Measurements from ENCODE around the gene DIRAS2. TPM values are rescaled to one million over a fixed set of nuclear protein-coding genes. Genes with fewer than 3 reads are reported as not detected.
"Not testable (repeated sequence)": the region's sequence is repeated elsewhere in the genome, so short reads cannot be mapped to it uniquely, and the experiment has no call there.

Gene DIRAS2, protein sequence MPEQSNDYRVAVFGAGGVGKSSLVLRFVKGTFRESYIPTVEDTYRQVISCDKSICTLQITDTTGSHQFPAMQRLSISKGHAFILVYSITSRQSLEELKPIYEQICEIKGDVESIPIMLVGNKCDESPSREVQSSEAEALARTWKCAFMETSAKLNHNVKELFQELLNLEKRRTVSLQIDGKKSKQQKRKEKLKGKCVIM
- polyA plus RNA-seq (ENCODE audit: insufficient read length in 4 of 4), result 1 to 10 TPM in 3 of 4 donors, under 1 TPM in 1; 0.76 to 7.0 (median 5.8) TPM

DNA sequence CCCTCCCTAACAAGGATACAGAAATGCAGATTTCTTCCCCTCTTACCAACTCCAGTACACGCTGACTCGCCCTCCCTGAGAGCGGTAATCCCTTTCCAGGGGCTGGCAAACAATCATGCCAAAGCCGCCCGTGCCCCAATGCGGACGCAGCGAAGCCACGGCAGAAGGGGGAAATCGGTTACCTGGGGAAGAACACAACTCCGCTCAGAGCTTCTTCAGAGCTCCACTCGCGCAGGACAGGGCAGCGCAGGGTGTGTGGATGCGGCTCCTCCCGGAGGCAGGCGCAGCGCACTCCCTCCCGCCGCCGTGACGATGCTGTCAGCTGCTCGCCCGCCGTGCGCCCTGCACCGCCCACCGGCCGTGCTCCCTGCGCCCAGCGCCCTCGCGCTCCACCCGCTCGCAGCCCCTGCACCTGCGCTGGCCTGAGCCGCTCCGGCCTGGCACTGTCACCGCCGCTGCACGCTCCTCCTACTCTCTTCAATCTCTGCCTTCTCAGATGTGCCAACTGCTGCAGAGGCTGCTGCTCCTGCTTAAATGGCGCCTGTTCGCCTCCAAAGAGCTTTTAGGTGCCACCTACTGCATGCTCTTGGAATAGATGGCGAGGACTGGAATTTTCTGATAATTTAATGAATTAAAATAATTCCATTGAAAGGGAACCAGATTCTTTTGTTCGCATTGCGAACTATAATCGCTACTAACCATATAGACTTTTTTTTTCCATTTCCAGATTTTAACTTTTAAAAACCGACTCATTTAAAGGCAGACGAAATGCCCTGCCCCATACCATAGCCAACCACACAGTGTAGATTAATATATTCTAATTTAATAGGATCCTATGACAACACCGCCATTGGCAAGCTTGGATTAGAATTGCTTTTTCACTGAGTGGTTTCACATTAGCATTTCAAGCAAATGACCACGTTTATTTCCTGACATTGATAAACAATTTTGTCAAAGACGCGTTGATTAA, at the start of gene DIRAS2:
Gene DIRAS2, minus strand, starts transcription at position 255 of the 970 bp plus-strand sequence. CDS start 28,997 bp downstream, outside the sequence.
- DNase-seq (ENCODE audit: low read depth in 4 of 4, low spot score in 3 of 4), result peak; percentile 43 to 60 (median 47)

GRCh38 chr9:90684736-90685135, 42.1 kb upstream of the DIRAS2 start:
- DNase-seq (ENCODE audit: low read depth in 4 of 4, low spot score in 3 of 4), result no peak

DNA sequence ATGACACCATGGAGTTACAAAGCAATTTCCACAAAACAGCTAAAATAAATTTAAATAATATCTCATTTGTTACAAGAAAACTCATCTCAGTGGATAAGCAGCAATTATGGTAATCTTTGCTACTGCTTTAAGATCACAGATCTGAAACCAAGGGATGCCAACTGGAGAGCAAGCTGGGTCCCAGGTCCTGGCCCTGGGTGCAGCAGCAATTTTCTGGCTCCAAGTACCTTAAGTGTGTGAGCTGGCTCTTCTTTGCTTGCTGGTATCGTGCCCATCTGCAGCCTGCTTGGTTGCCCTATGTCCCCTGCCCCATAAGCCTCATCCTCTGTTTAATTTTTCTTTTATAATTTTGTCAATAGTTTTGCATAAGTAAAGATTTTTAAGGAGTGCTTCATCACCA, 41.5 kb upstream of the DIRAS2 start:
- DNase-seq (ENCODE audit: low read depth in 4 of 4, low spot score in 3 of 4), result no peak

GRCh38 chr9:90680534-90680933, 37.9 kb upstream of the DIRAS2 start:
- no peak for DNase-seq (ENCODE audit: low read depth in 4 of 4, low spot score in 3 of 4)

DNA sequence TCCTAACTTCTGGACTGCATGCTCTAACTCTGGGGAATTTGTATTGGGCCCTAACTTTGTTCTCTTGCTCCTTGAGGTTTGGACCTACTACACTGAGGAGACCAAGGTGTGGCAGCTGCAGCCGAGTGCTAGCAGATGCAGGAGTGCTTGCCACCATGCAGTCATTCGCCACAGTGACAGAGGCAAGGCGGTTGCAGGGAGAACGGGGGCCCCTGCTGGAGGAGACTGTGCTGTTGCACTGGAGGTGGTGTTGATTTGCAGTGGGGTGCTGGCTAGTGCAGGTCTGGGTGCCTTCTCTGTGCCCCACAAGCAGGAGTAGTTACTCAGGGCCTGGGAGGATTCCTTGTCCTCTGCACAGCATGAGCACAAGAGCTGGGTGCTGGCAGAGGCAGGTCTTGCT, 22.4 kb upstream of the DIRAS2 start:
- no peak for DNase-seq (ENCODE audit: low read depth in 4 of 4, low spot score in 3 of 4)

DNA sequence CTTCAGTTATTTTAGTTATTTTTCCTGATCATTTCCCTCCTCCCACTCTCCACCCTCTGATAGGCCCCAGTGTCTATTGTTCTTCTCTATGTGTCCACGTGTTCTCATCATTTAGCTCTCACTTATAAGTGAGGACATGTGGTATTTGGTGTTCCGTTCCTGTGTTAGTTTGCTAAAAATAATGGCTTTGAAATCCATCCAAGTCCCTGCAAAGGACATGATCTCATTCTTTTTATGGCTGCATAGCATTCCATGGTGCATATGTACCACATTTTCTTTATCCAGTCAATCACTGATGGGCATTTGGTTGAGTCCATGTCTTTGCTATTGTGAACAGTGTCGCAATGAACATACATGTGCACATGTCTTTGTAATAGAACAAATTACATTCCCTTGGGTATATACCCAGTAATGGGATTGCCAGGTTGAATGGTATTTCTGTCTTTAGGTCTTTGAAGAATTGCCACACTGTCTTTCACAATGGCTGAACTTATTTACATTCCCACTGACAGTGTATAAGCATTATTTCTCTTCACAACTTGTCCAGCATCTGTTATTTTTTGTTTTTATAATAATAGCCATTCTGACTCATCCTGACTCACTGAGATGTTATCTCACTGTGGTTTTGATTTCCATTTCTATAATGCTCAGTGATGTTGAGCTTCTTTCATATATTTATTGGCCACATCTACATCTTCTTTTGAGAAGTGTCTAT, 17.2 kb upstream of the DIRAS2 start:
- no peak for DNase-seq (ENCODE audit: low read depth in 4 of 4, low spot score in 3 of 4)

- DNase-seq (ENCODE audit: low read depth in 4 of 4, low spot score in 3 of 4), result no peak
Observed at GRCh38 chr9:90658783-90659182, 16.2 kb upstream of the DIRAS2 start.

- DNase-seq (ENCODE audit: low read depth in 4 of 4, low spot score in 3 of 4), result no peak
Observed at GRCh38 chr9:90658181-90658580, 15.6 kb upstream of the DIRAS2 start.

- not testable (repeated sequence) for DNase-seq (ENCODE audit: low read depth in 4 of 4, low spot score in 3 of 4)
Observed at GRCh38 chr9:90656876-90657275, 14.3 kb upstream of the DIRAS2 start.

DNA sequence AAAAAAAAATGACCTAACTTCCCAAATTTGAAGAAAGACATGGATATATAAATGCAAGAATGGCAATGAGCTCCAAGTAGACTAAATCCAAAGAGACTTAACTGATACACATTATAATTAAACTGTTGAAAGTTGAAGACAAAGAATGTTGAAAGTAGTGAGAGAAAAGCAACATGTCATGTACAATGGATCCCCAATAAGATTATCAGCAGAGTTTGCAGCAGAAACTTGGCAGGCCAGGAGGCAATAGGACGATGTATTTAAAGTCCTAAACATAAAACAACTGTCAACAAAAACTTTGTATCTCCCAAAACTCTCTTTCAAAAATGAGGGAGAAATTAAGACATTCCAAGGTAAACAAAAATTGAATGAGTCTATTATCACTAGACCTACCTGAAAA, 8.6 kb upstream of the DIRAS2 start:
- DNase-seq (ENCODE audit: low read depth in 4 of 4, low spot score in 3 of 4), result no peak

DNA sequence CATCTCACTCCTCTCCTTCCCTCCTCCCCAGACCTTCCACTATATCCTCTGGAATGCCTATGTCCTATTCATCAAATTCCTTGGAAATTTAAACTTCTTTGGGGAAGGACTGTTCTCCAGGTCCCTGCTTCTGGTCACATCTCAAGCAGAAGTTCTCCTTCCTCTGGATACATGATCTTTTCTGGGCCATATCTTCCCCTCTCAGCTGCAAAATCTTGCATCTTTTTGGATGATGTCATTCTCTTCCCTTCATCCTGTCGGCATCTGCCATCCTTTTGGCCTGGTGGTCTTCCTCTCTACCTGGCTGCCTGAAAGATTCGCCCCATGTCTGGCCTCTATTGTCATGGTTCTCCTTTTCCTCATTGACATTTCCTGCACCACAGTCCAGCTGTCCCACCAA, 5.2 kb upstream of the DIRAS2 start:
- DNase-seq (ENCODE audit: low read depth in 4 of 4, low spot score in 3 of 4), result no peak

DNA sequence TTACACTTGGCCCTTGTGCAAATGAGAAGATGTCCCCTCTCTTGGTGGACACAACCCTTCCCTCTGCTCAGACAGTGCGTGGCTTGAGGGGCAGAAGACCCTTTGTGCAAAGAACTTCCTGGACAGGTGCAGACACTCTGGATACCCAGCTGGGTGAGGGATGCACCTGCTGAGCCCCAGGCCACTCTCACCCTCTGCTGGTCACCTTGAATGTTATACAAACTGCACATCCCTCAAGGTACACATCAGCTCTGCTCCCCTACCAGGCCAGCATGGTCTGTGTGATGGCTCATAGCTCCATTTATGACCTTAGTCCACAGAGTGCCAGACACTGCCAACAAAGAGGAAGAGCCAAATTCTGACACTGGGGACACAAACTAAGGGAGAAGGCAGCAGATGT, 3.1 kb upstream of the DIRAS2 start:
- DNase-seq (ENCODE audit: low read depth in 4 of 4, low spot score in 3 of 4), result no peak

DNA sequence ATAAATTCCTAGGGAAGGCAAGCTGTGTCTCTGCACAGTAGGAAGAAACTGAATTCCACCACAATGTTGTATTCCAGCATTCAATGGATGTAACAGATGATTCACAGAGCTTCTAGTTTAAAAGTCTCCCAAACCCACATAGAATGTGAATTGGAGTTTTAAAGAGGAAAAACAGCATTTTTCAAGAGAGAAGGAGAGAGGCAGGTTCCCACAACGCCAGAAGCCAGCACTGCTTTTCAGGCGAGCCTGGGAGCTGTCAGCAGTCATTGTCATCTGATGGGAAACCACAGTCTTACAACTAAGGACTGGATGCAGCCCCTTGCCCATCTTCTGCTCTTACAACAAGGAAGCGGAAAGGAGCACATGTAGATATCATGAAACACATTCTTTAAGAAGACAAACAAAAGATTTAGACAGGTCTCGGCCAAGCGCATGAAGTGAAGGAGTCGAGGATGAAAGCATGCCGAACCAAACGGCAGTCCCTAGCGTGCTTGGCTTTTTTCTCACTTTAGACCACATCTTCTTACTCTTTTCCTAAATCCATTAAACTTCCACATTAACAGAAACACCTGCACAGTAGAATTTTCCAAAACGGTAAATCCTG, 638 bp downstream of the DIRAS2 start:
- no peak for DNase-seq (ENCODE audit: low read depth in 4 of 4, low spot score in 3 of 4)

DNA sequence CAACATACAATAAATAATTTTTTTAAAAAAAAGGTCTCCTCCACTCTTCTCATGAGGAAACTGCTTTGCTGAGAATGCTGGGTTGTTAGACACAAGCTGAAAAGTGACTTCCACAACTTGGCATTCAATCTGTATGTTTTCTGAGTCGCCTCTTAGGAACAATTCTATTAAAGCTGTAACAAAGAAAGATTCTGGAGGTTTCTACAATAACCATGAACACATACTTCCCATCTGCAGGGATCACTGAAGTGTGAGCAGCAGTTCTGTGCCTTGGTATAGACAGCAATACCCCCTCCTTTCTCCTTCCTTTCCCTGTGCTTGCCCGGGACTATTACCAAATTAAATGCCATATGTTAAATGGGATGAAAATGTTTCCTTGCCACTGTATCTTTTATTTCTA, 1.5 kb downstream of the DIRAS2 start:
- DNase-seq (ENCODE audit: low read depth in 4 of 4, low spot score in 3 of 4), result no peak

- DNase-seq (ENCODE audit: low read depth in 4 of 4, low spot score in 3 of 4), result no peak
Observed at GRCh38 chr9:90640361-90640760, 2.3 kb downstream of the DIRAS2 start.

DNA sequence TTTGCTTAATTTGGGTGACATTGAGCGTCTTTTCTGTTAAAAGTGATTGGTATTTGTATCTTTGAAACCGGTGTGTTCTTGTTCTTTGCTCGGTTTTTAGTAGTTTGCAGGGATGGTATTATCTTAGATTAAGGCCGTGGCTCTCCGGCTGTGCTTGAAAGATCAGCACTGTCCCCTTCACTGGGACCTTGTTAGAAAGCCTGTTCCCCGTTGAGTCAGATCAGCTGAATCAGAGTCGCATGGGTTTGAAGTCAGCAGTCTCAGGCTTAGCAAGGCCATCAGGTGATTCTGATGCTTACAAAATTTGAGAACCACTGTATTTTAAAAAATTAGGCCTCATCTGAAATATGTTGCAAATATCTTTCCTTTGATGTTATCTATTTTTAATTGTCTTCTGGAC, 5.0 kb downstream of the DIRAS2 start:
- DNase-seq (ENCODE audit: low read depth in 4 of 4, low spot score in 3 of 4), result no peak

- DNase-seq (ENCODE audit: low read depth in 4 of 4, low spot score in 3 of 4), result no peak
Observed at GRCh38 chr9:90632647-90633207, 9.9 kb downstream of the DIRAS2 start.

- DNase-seq (ENCODE audit: low read depth in 4 of 4, low spot score in 3 of 4), result no peak
Observed at GRCh38 chr9:90631964-90632363, 10.7 kb downstream of the DIRAS2 start.

DNA sequence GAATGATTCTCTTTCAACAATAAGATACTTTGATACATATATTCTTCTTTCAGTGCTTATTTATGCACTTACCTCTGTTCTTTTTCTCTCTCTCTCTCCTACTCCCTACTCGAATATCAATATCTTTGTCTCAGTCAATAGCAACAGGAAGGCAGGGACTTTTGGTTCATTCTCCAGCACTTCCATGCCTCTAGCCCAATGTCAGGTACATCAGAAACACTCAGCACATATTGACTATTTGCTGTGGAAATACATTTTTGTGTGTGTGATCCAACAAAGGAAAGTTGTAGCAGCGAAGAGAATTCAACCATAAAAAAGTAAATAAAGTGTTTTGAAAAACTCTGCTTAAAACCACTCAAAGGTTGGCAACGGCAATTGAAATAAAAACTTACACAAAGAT, 12.6 kb downstream of the DIRAS2 start:
- no peak for DNase-seq (ENCODE audit: low read depth in 4 of 4, low spot score in 3 of 4)

DNA sequence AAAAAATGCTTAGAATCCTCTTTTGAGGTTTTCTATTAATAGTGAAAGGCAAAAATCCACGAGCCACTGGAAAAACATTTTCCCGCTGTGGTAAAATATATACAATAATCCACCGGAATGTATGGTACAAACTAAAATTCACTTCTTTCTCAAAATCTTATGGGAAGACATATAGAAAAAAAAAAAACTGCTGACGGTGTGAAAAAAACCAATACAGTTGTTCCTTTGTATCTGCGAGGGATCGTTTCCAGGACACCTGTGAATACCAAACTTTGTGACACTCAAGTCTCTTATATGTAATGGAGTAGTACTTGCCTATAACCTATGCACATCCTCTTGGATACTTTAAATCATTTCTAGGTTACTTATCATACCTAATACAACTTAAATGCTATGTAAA, 13.3 kb downstream of the DIRAS2 start:
- DNase-seq (ENCODE audit: low read depth in 4 of 4, low spot score in 3 of 4), result no peak

DNA sequence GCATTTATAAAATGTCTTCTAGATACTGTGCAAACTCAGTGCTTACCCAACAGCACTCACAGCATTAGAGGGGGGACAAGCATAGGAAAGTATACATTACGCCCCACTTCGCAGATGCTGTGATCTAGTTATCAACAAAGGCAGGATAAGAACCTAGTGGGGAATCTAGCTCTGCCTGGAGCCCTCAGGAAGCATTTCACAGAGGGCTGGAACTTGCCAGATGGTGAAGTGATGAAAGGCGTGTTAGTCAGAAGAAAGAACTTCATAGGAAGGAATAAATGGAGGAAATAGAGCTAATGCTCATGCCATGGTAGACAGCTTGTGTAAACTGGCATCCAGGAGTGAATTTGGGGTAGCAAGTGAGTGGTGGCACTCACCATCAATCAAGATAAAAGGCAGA, 25.8 kb downstream of the DIRAS2 start:
- DNase-seq (ENCODE audit: low read depth in 4 of 4, low spot score in 3 of 4), result no peak

Data from left renal pelvis (tissue), 4 donors.